GM19035 (cell line): ENCODE measurements around the gene ABHD8.

ENCODE experiments used
- ATAC-seq: cut with Tn5 transposase; IDR thresholded peaks from one replicate; pipeline ENCODE4 v1.9.1; 2021; ENCODE audit not compliant: unreplicated experiment

Gene ABHD8

DNA sequence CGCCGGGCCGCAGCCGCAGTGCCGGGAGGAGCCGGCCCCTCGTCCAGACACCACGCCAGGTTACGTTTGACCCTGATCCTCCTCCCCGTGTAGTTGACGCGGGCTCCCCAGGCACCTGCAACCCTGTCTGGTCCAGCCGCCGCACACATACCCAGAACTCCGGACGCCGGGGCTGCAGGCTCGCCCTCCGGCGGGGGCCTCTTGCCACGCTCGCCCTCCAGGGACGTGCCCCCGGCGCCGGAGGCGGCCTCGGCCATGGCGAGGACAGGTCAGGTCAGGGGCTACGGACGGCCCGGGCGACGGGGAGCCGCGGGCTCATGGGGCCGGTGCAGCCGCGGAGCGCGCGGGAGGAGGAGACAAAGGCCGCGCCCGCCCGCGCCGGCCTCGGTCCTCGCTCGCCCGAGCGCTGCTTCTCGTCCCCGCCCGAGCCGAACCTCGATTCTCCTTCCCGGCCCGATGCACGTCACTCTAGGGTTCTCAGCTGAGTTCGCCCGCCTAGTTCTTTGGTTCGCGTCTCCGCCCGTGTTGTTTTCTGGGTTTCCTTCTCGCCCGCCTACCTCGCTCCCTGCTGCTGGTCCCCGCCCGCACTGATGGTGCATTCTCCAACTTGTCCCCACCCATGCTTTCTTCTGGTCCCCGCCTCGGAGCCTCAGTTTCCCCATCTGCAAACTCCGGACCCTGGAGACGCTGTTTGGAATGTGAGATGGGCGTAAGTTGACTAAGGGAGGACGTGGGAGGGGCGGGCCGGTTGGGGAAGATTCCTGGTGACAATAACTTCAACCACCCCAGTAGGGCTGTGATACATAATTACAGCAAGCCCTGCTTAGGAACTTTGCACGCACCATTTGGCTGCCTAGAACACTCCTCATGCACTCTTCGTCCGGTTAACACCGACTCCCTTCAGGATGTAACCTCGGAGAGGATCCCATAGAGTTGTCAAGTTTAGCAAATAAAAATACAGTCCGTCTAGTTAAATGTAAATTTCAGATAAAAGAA, 31.5 kb upstream of the ABHD8 start, which contains the start of gene ANO8:
ANO8 (minus strand) TSS at position 442 of the 996 bp plus-strand sequence; CDS start at position 257, 185 bp downstream.
- ATAC-seq = peak; percentile 47

DNA sequence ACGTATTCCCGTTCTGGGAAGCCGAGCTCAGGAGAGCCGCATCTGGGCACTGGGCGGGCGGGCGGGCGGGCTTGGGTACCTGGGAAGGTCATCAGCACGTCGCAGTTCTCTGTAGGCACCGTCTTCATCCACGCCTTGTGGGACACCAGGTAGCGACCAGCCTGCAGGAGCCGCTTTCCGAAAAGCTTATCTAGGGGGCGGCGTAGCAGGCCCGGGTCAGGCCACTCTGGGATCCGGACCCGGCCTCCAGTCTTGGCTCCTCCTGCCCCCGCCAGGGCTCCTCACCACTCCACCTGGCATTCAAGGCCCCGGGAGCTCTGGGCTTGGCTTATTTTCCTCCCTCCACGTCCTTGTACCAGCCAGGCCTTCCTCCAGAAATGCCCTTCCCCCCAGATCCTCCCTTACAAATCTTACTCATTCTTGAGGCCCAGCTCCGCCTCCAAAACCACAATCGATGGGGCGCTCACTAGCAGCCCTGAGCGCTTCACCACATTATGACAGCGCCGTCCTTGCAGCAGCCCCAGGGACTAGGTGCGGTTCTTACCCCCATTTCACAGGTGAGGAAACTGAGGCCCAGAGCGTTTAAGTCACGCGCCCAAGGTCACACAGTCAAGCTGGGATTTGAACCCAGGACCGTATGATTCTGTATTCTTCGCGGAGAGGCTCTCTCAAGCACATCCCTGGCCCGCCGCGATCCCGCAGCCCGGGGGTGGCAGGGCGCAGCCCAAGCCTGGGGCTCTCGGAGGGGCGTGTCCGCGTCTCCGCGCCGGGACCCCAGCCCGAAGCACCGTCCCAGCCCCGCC, 30.6 kb upstream of the ABHD8 start:
- peak; percentile 5 for ATAC-seq

DNA sequence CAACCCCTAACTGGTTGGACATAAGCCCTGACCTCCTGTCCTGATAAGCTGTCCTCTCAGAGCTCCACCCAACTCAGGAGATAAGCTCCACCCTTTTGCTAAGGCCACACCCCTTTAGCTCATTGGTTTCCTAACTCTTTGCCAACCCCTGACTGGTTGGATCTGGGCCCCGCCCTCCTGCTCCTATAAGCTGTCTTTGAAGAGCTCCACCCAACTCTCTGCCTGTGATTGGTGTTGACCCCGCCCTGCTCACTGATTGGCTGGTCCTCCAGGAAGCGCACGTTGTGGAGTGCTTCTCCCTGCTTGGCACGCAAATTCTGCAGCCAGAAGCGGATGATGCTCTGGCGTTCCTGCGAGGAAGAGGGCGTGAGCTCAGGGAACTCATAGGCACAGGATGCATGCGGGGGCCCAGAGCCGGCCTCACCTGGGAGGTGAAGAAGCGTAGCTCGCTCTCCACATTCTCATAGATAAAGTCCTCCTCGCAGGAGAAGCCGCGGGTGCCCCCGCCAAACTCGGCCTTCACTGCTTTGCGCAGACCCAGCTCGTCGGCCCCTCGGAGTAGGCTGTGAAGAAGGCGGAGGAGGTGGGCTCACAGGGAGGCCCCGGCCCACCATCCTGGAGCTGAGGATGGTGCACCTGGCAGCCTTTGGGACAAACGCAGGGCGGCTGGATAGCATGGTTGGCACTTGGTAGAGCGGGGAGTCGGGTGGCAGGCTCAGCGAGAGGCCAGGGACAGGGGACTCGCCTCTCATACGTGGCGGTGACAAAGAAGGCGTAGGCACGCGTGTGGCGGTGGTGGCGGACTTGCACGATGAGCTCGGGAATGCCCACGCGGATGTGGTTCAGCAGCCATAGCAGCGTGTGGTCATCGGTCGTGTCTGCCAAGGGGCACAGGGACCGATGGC, 29.7 kb upstream of the ABHD8 start:
- no peak for ATAC-seq

DNA sequence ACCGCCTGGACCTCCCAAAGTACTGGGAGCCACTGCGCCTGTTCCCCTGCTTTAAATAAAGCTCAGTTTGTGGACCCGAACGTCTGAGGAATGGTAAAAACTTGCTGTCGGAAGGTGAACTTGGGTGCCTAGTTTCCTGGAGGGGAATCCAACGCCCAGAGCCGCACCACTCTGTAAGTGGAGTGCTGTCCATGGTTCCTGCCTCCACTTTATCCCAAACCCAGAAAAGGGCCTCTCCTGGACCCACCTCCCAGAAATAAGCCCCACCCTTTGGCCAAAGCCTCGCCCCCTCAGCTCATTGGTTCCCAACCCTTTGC, 29.1 kb upstream of the ABHD8 start:
- no peak for ATAC-seq

DNA sequence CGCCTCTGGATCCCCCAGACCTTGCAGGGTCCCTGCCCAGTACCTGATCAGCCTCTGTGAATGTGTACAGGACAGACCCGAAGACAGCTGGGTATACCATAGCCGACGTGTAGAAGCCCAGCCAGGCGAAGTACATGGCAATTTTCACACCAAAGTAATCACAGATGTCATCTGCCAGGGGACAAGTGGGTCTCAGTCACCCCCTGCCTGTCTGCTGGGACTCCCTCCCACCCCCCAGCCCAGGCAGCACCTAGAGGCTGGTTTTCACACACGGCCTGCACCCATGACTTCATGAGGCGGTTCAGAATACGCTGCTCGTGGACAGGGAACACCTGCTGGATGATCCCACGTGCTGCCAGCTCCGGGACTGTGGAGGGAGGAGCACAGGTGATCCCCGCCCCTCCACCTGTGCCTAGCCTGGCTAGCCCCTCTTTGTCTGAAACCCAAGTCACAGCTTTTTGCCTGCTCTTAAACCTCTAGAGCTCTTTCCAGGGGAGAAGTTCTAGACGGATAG, 27.9 kb upstream of the ABHD8 start:
- no peak for ATAC-seq

DNA sequence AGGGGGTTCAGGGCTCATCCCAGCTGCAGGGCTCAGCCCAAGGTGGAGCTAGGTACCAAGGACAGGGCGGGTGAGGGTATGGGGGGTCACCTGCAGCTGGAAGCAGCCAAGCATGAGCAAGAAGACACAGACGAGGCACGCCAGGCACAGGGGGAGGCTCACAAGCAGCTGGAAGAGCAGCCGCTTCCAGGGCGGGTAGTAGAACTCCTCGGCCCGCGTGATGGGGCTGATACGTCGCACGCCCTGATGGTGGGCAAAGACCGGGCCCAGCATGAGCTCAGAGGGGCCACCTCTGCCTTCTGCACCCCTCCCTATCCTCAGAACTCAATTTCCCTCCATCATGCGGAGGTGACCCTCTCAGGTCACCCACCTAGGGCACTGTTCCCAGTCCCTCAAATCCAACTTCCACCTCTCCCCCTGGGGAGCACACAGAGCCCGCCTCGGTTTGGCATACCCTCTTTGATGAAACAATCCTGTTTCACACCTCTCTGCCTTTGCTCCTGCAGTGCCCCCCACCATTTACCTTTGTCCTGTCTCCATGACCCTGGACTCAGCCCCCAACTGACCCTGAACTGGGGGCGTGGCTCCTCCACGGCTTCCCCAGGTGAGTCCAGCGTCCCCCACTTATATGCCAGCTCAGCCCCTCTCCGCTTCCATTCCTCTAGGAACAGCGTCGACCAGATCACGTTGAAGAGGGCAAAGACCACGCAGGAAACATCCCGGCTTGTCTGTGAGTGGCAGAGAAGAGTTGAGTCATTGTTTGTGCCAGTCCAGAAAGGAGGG, 27.2 kb upstream of the ABHD8 start:
- ATAC-seq = no peak

DNA sequence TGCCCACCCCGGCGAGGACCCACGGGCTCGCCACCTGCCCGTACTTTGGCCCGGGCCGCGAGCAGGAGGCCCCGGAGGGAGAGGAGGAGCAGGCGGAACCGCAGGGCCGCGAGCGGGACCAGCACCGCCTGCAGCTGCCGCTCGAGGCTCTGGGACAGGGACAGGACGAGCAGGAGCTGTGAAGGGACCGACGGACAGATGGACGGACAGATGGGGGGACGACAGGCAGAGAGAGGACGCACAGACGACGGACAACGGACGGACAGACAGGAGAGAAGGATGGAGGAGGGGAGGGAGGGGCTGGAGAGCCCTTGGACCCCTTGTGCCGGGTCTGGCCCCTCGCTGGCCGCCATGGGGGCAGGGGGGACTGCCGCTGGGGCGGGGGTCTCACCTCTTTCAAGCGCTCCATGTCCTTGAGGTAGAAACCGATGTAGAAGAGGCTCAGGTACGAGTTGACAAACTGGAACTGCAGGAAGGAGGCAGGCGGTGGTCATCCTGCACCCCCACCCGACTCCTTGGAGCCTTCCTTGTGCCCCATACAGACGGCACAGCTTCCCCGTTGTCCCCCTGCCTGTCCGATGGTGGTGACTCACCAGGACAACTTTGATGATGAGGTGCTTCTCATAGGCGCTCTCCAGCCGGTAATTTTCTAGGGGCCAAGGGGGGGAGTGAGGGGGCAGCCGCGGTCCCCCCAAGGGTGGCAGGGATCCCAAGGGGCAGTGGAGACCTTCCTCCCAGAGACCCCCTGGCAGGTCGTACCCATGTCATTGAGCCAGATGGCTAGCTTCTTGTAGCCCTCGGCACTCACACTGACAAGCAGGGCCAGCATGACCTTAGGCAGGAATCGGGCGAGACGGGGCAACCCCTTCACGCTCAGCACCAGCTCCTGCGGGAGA, 26.4 kb upstream of the ABHD8 start:
- no peak for ATAC-seq

DNA sequence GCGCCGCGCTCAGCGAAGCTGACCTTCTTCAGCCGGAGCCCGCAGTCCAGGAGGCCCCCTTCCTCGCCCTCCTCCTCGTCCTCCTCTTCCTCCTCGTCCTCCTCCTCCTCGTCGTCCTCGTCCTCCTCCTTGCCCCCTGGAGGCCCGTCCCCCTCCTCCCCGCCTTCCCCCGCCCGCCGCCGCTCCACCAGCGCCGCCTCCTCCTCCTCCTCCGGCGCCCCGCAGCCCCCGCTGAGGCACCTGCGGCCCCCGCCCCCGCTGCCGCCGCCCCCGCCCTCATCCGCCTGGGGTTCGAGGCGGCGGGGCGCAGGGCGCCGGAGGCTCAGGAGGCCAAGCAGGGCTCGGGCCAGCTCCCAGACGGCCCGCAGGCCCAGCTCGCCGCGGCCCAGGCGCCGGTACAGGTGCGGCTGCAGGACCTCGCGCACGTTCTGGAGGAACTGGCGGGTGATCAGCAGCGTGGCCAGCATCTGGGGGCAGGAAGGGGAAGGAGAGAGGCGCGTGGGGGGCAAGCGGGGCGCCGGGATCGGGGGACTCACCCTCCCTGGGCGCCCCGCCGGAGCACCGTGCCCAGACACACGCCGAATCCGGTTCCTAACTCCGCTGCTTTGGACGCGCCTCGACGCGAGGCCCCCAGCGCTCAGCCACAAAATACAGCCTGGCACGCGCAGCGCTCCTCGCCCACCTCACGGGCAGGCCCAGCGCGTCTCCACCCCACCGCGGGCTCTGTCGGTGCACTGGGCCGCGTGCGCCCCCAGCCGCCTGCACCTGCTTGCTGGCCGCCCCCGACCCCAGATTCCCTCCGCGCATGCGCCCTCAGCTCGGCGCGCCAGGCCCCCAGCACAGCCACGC, 25.5 kb upstream of the ABHD8 start:
- ATAC-seq = no peak

DNA sequence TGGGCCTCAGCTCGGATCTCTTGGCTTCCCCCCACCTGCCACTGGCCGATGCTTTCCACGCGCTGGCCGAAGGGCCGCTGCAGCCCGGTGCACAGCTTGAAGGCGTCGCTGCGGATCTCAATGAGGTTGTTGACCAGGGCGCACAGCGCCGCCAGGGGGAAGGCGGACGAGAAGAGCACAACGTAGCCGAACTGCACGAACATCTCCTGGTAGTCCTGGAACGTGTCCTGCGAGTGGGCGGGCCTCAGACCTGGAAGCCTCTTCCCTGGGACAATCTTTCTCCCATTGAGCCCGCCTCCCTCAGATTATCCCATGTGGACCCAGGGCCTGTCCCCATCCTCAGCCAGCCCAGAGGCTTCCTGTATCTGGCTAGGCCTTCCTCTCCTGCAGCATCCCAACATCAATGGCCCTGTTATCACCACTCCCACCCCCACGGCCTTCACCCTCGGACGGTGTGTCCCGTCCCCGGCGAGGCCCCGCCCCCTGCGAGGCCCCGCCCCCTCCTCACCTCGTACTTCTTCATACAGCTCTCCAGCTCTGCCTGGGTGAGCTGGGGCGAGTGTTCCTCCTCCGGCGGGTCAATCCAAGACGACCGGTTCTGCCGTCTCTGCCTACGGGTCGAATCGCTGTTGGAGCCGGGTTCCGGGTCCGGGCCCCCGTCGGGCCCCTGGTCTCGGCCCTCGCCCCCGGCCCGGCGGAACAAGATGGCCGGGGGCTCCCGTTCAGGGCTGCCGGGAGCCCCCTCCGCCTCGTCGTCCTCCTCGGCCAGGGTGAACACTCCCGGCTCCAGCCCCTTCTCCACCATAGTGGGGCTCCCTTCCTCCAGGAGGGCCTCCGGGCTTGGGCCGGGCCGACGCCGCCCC, 24.7 kb upstream of the ABHD8 start:
- ATAC-seq = no peak

DNA sequence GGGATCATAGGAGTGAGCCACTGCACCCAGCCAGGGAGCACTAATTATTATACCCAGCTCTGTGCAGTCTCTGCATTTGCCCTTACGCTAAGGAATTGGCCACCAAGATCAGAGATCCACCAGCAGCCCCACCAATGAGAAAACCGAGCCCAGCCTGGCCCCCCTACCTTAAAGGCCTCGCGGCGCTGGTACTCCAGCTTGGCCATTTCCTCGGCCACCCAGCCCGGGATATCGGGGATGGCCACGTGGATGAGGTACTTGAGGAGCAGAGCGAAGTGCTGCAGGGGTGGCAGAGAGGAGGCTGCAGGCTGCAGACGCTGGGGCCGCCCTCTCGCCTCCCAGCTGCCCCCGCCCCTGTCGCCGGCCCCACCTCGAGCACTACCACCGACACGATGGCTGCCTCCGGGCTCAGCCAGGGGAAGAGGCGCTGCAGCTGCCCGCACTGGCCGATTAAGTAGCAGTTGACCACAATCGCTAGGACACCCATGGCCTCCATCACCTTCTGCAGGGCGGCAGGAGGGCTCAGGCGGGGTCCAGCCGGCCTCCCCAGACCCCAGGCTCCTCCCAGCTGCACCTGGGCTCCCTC, 23.9 kb upstream of the ABHD8 start:
- ATAC-seq = no peak

DNA sequence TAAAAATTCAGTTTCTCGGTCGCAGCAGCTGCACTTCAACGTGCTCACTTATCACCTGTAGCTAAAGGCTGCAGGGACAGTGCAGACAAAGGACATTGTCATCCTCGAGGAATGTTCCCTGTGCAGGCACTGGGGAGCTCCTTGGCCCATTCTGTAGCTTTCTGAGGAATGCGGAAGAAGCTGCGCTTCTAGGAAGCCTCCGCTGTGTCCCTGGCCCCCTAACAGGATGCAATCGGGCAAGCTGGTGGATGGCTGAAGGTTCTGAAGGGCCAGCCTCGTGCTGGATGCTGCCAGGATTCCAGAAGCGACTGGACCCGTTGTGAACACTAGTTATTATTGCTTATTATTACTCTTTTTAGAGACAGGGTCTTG, 23.4 kb upstream of the ABHD8 start:
- ATAC-seq = no peak

DNA sequence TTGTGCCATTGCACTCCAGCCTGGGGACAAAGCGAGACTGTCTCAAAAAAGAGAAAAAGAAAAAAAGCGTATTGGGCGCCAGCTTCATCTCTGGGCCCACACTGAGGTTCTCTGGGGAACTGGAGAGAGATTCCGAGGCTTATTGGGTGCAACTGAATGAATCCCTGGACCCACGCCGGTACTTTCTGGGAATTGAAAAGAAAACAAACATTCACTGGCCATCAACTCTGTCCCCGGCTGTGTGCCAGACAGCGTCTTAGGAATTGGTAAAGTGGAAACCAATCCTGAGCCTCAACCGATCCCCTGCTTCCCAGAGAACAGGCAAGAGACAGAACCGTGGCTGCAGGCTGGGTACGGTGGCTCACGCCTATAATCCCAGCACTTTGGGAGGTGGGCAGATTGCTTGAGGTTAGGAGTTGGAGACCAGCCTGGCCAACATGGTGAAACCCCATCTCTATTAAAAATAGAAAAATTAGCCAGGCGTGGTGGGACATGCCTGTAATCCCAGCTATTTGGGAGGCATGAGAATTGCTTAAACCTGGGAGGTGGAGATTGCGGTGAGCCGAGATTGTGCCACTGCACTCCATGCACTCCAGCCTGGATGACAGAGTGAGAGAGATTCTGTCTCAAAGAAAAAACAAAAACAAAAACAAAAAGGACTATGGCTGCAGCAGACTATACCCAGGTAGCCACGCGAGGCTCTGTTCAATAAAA, 22.8 kb upstream of the ABHD8 start:
- no peak for ATAC-seq

DNA sequence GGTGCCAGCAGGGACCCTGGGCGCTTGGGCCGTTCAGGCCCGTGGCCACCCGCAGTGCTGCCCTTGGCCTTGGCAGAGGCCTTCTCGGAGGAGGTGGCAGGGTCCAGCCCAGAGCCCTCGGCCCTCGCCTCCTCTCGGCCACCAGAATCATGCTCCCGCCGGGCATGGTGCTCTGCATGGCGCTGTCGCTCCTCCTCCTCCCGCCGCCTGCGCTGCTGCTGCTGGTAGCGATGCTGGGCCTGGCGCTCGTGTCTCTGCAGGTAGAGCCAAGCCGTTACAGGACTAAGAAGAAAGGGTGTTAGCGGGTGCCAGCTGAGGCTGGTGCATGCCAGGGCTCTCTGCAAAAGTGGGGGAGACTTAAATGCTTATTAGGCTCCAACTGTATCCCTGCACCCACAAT, 21.9 kb upstream of the ABHD8 start:
- no peak for ATAC-seq

DNA sequence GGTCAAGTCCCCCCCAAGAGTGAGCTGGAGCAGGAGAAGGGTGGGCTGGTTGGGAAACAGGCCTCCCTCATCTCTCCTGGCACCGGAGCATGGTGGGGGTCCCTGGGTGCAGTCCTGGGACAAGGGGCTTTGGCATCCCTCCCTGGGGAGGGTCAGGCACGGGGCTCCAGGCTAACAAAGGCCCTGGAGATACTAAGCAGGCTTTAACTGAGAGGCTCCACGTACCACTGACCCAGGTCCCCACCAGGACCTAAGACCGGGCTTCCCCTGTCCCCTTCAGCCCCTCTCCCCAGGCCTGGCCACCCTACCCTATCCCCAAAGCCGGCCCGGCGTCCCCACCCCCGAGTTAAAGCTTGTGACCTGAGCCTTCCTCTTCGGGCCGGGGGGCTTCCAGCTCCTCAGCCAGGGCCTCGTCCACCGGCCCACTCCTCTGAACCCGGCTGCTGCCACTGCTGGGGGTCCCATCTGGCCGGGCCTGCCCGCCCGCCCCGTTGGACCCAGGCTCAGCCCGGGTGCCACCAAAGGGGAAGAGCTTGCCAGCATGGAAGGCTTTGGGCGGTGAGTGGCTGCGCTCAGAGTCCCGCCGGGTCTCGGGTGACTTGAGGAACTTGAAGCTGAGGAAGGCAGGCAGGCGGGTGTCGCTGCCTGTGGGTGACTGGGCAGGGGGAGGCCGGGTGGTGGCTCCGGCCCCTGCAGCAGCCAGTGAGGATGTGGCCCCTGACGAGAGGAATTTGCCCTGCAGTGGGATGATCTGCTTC, 21.3 kb upstream of the ABHD8 start:
- no peak for ATAC-seq

DNA sequence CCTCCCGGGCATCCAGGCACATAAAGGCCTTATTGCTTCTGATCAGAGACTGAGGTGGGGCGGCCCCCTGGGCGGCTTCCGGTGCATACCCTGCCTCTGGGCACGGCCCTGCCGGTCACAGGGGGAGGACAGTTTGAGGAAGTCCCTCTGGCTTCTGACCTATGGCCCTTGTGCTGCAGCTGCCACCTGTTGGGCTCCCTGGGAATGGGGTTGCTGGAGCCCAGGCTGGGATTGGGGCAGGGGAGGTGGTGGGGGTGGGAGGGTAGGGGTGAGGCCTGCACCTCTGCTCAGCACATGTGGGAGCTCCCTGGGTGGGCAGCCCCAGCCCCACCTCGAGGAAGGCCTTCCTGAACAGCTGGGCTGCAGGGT, 20.7 kb upstream of the ABHD8 start:
- ATAC-seq = no peak
